Fibroblast of skin of scalp (primary cell): ENCODE measurements around the gene TXNDC9.
"Not testable (repeated sequence)": the region's sequence is repeated elsewhere in the genome, so short reads cannot be mapped to it uniquely, and the experiment has no call there.

Experiments used
- DNase-seq: peaks from one replicate; pipeline ENCODE4 v3.0.0-alpha.2; 2013

TXNDC9 gene

GRCh38 chr2:99325384-99325783 lies 10.7 kb downstream of the TXNDC9 start:
- DNase-seq = no peak

DNA sequence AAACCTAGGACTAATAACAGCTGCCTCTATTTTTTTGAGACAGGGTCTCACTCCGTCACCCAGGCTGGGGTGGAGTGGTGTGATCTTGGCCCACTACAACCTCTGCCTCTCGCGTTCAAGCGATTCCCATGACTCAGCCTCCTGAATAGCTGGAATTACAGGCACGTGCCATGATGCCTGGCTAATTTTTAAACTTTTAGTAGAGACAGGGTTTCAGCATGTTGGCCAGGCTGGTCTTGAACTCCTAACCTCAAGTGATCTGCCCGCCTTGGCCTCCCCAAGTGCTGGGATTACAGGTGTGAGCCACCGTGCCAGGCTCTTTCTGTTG lies 18.3 kb downstream of the TXNDC9 start:
- not testable (repeated sequence) for DNase-seq

GRCh38 chr2:99317161-99317872 lies 18.8 kb downstream of the TXNDC9 start:
- no peak for DNase-seq

DNA sequence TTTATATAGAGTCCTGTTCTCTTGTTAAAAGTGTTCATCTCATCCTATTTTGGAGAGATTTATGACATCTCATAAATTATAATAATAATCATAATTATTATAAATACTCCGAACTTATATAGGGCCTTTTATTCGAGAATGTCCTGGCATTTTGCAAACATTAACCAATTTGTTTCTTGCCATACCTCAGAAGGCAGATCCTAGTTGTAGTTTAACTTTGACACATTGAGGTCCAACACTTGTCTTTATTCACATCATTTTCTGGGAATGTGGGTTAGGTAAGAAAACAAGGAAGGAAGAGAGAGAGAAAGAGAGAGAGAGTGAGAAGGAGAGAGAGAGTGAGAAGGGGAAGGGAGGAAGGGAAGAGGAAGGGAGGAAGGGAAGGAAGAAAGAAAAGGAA lies 35.0 kb downstream of the TXNDC9 start, which contains the start of gene LYG1:
LYG1 (minus strand) TSS at position 101 of the 400 bp plus-strand sequence. CDS start 5,527 bp downstream, outside the sequence.
- not testable (repeated sequence) for DNase-seq

- DNase-seq = no peak
Observed at GRCh38 chr2:99299580-99299979, 36.6 kb downstream of the TXNDC9 start.

GRCh38 chr2:99297994-99298393 lies 38.1 kb downstream of the TXNDC9 start:
- DNase-seq = peak; percentile 51

- DNase-seq = no peak
Observed at GRCh38 chr2:99285526-99285925, 50.6 kb downstream of the TXNDC9 start.

GRCh38 chr2:99279969-99280695 lies 56.0 kb downstream of the TXNDC9 start:
- no peak for DNase-seq

DNA sequence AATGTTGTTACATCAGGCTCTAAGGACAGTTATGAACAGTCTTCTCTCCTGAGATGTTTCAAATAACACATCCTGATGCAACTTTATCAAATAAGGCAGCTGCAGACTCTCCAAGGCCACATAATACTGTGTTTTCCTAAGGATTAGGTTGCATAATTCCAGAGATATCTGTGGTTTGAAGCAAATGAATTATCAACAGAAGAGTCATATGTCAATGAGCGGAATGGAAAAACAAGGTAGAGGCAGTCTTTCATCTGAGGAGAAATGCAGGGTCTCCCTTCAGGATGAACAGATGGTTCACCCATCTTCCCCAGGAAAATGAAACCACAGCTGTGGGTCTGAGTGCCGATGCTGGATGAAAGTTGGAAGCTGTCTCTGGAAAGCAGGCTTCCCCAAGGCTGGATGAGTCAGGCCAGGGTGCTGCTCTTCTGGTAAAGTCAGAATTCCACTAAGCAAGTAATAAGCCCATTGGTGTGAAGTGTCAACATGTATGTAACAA lies 57.3 kb downstream of the TXNDC9 start:
- peak; percentile 91 for DNase-seq

DNA sequence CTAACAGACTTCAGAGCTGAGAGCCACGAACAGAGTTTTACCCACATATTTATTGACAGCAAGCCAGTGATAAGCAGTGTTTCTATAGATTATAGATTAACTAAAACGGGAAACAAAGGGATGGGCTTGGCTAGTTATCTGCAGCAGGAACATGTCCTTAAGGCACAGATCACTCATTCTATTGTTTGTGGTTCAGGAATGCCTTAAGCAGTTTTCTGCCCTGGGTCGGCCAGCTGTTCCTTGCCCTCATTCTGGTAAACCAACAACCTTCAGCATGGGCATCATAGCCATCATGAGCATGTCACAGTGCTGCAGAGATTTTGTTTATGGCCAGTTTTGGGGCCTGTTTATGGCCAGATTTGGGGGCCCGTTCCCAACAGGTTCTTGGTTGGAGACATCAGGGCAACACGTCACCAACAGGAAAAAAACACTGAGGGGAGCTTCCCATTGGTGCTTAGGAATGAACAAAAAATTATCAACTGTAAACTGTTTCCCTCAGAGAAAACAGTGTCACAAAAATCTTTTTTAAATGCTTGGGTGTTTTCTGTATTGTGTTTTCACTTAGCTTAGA lies 57.9 kb downstream of the TXNDC9 start:
- DNase-seq = not testable (repeated sequence)

DNA sequence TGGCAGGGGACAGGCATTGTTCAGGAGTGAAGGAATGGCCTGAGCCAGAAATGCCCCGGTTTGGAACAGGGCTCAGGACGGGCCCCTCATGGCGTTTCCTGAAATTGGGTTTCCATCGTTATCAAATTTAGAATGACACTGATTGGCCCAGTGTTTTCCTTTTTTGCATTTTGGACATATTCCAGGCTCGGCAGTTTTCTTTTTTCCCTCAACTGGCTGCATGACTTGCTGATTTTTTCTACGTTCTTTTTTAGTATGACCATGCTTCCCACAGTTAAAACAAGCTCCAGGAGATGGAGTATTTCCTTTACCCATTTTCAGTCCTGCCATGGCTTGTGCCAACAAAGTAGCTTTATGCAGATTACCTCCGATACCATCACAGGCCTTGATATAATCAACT lies 60.3 kb downstream of the TXNDC9 start:
- no peak for DNase-seq
